Loucy (cell line): ENCODE data around the gene PWP1.

Experiments
- H2AFZ ChIP-seq: fragments of 200-600 bp; sonication (generic); 2 replicates; pipeline ENCODE4 v1.6.0; 2016; ENCODE audit warnings: antibody characterized with exemption, mild to moderate bottlenecking, low read length, moderate library complexity
- H3F3A ChIP-seq: fragments of 200-600 bp; 2 replicates; pipeline ENCODE4 v1.6.0; 2016; ENCODE audit warnings: antibody characterized with exemption, low read depth, mild to moderate bottlenecking
- H3K27me3 ChIP-seq: fragments of 200-600 bp; sonication (generic); 2 replicates; pipeline ENCODE4 v1.6.1; 2014; ENCODE audit warnings: low read length, mild to moderate bottlenecking; ENCODE audit not compliant: insufficient read depth, poor library complexity, severe bottlenecking
- H3K36me3 ChIP-seq: fragments of 200-600 bp; sonication (generic); 2 replicates; pipeline ENCODE4 v1.6.1; 2016; ENCODE audit warnings: low read length; ENCODE audit not compliant: insufficient read depth
- H3K4me1 ChIP-seq: fragments of 200-600 bp; sonication (generic); 2 replicates; pipeline ENCODE4 v1.5.1; 2014; ENCODE audit warnings: low read length, mild to moderate bottlenecking; ENCODE audit not compliant: insufficient read depth, poor library complexity, severe bottlenecking
- H3K4me2 ChIP-seq: fragments of 200-600 bp; sonication (generic); 2 replicates; pipeline ENCODE4 v1.6.0; 2014; ENCODE audit warnings: antibody characterized with exemption, low read length, low read depth, mild to moderate bottlenecking; ENCODE audit not compliant: poor library complexity, severe bottlenecking
- H3K4me3 ChIP-seq: fragments of 200-600 bp; sonication (generic); 2 replicates; pipeline ENCODE4 v1.5.1; 2014; ENCODE audit warnings: low read length, mild to moderate bottlenecking, mixed read lengths; ENCODE audit not compliant: poor library complexity, severe bottlenecking
- H3K79me2 ChIP-seq: fragments of 200-600 bp; sonication (generic); 2 replicates; pipeline ENCODE4 v1.6.1; 2014; ENCODE audit warnings: low read length; ENCODE audit not compliant: insufficient read depth
- H3K9ac ChIP-seq: fragments of 200-600 bp; sonication (generic); 2 replicates; pipeline ENCODE4 v1.6.0; 2014; ENCODE audit warnings: mild to moderate bottlenecking, low read depth, low read length, moderate library complexity; ENCODE audit not compliant: poor library complexity, severe bottlenecking
- H3K9me2 ChIP-seq: fragments of 200-600 bp; sonication (generic); replicated peaks from 2 replicates; pipeline ENCODE4 v1.6.1; 2016; ENCODE audit warnings: low read depth, low read length, mixed read lengths
- H3K9me3 ChIP-seq: fragments of 200-600 bp; sonication (generic); 2 replicates; pipeline ENCODE4 v1.6.1; 2014; ENCODE audit warnings: mild to moderate bottlenecking, antibody characterized with exemption, low read length, low read depth; ENCODE audit not compliant: insufficient read depth
- H4K20me1 ChIP-seq: fragments of 200-600 bp; sonication (generic); 2 replicates; pipeline ENCODE4 v1.6.0; 2014; ENCODE audit warnings: antibody characterized with exemption, low read length, mild to moderate bottlenecking; ENCODE audit not compliant: insufficient read depth, poor library complexity, severe bottlenecking
- EZH2phosphoT487 ChIP-seq: fragments of 200-600 bp; IDR thresholded peaks from 2 replicates; pipeline ENCODE4 v1.6.1; 2018; ENCODE audit warnings: antibody characterized with exemption, mild to moderate bottlenecking, moderate library complexity, borderline replicate concordance
- TF ChIP-seq, protein P1 (sequence below): fragments of 200-600 bp; sonication (generic); conservative IDR thresholded peaks from 2 replicates; pipeline ENCODE4 v1.5.1; 2014; ENCODE audit warnings: mild to moderate bottlenecking, antibody characterized with exemption, low read length

The PWP1 gene

GRCh38 chr12:107654873-107655272 is 30.7 kb upstream of the PWP1 start:
- no peaks in the 10 kb centered on the region for H3K4me1 ChIP-seq
- no peak overlapping the region for H3K4me3 ChIP-seq
- no peak overlapping the region for H2AFZ ChIP-seq
- H3K4me2 ChIP-seq: no peak overlapping the region
- H3K27me3 ChIP-seq: no peaks in the 10 kb centered on the region
- H3K9ac ChIP-seq: no peak overlapping the region
- H3K79me2 ChIP-seq: no peaks in the 10 kb centered on the region
- H3K9me2 ChIP-seq: no peaks in the 10 kb centered on the region
- H3K9me3 ChIP-seq: no peaks in the 10 kb centered on the region
- H3F3A ChIP-seq: no peaks in the 10 kb centered on the region
- no peaks in the 10 kb centered on the region for H4K20me1 ChIP-seq
- H3K36me3 ChIP-seq: no peaks in the 10 kb centered on the region
- no peak for TF ChIP-seq EZH2phosphoT487
- TF ChIP-seq, protein P1, sequence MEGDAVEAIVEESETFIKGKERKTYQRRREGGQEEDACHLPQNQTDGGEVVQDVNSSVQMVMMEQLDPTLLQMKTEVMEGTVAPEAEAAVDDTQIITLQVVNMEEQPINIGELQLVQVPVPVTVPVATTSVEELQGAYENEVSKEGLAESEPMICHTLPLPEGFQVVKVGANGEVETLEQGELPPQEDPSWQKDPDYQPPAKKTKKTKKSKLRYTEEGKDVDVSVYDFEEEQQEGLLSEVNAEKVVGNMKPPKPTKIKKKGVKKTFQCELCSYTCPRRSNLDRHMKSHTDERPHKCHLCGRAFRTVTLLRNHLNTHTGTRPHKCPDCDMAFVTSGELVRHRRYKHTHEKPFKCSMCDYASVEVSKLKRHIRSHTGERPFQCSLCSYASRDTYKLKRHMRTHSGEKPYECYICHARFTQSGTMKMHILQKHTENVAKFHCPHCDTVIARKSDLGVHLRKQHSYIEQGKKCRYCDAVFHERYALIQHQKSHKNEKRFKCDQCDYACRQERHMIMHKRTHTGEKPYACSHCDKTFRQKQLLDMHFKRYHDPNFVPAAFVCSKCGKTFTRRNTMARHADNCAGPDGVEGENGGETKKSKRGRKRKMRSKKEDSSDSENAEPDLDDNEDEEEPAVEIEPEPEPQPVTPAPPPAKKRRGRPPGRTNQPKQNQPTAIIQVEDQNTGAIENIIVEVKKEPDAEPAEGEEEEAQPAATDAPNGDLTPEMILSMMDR: no peak

DNA sequence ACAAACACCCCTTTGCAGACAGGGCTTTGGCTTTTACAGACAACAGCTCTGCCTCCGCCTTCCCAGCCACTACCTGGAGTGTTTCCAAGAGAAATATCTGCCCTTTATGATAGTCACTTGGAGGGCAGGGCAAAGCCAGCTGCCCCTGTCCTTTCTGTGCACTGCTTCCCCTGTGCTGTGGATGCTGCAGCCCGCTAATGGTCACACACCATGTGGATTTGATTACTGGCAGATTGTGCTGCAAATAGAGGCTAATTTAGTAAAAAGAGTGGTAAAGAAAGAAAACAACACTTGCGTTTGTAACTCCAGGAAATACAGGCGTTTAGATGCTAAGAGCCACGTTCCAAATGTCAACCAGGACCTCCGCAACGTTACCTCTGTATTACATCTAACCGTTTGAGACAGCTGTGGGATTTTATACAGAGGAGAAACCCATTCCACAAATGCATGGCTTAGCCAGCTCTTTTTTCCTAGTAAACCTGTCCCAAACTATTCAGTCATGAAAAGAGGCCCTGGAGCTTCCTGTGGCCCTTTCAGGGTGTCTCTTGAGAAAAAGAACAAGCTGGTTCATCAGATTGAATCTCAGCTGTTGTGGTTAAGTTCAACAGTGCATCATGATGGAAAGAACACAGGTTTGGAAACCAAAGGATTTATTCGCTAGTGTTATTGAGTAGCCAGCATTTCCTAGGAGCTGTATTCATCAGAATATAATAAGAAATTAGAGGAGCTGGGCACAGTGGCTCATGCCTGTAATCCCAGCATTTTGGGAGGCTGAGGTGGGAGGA is 30.1 kb upstream of the PWP1 start:
- H3K27me3 ChIP-seq: no peaks in the 10 kb centered on the region
- H3K9me3 ChIP-seq: no peaks in the 10 kb centered on the region
- H4K20me1 ChIP-seq: no peaks in the 10 kb centered on the region
- no peak for TF ChIP-seq EZH2phosphoT487
- TF ChIP-seq, protein P1: no peak
- H3K4me3 ChIP-seq: no peak overlapping the region
- no peak overlapping the region for H3K9ac ChIP-seq
- no peak overlapping the region for H2AFZ ChIP-seq
- no peaks in the 10 kb centered on the region for H3K36me3 ChIP-seq
- no peaks in the 10 kb centered on the region for H3K9me2 ChIP-seq
- no peaks in the 10 kb centered on the region for H3F3A ChIP-seq
- no peaks in the 10 kb centered on the region for H3K4me1 ChIP-seq
- no peak overlapping the region for H3K4me2 ChIP-seq
- no peaks in the 10 kb centered on the region for H3K79me2 ChIP-seq

- Histone ChIP-seq H3K9me3 (no peaks in the 10 kb centered on the region), H4K20me1 (no peaks in the 10 kb centered on the region), H3K9me2 (no peaks in the 10 kb centered on the region), H3K9ac (no peak overlapping the region), H3F3A (no peaks in the 10 kb centered on the region), H3K4me3 (no peak overlapping the region), H3K27me3 (no peaks in the 10 kb centered on the region), H3K4me1 (no peaks in the 10 kb centered on the region), H3K79me2 (no peaks in the 10 kb centered on the region), H3K36me3 (no peaks in the 10 kb centered on the region), H2AFZ (no peak overlapping the region), H3K4me2 (no peak overlapping the region)
- no peak for TF ChIP-seq EZH2phosphoT487
- TF ChIP-seq, protein P1: no peak
Measured at GRCh38 chr12:107656302-107656701, 29.3 kb upstream of the PWP1 start.
